H1 (cell line): ENCODE measurements around the gene IFNA1. TPM values are rescaled to one million over a fixed set of nuclear protein-coding genes. Genes with fewer than 3 reads are reported as not detected.

Experiments
- CTCF ChIA-PET: fragments of 300-600 bp; sonication (Branson Sonifier 250); formaldehyde crosslinking; loops from one replicate; lab custom pipeline; 2021; ENCODE audit not compliant: partially characterized antibody; lab: Charles Lee
- POLR2A ChIA-PET: fragments of 300-600 bp; sonication (Branson Sonifier 250); formaldehyde crosslinking; loops from one replicate; lab custom pipeline; 2021; ENCODE audit warnings: inconsistent platforms; ENCODE audit not compliant: partially characterized antibody; lab: Charles Lee
- DNase-seq, 2 experiments: peaks; one replicate each; pipeline versions ENCODE4 v3.0.0 to v3.0.0-alpha.2; 2010 to 2022; ENCODE audit warnings: low spot score in 2 of 2, low read depth in 1 of 2, mixed read lengths in 1 of 2
- FAIRE-seq: peaks from 2 replicates; lab custom pipeline; 2011; peaks lifted over from hg19 to GRCh38; lab: Jason Lieb, UNC
- H2AFZ ChIP-seq: 2 replicates; pipeline ENCODE4 v1.8.1; 2012; ENCODE audit warnings: low read length, inconsistent platforms
- H2AK5ac ChIP-seq: 2 replicates; pipeline ENCODE4 v1.6.1; 2013; ENCODE audit warnings: low read depth, low read length
- H2BK120ac ChIP-seq: replicated peaks from 2 replicates; pipeline ENCODE3; 2013; ENCODE audit warnings: low read depth, low read length, inconsistent platforms
- H2BK12ac ChIP-seq: 2 replicates; pipeline ENCODE4 v1.6.1; 2013; ENCODE audit warnings: low read depth, low read length
- H2BK15ac ChIP-seq: 2 replicates; pipeline ENCODE4 v1.6.1; 2013; ENCODE audit warnings: low read length
- H2BK20ac ChIP-seq: 2 replicates; pipeline ENCODE4 v1.6.1; 2013; ENCODE audit warnings: low read length
- H2BK5ac ChIP-seq: 2 replicates; pipeline ENCODE4 v1.6.1; 2013; ENCODE audit warnings: low read depth, low read length
- H3K14ac ChIP-seq: 2 replicates; pipeline ENCODE4 v1.6.1; 2013; ENCODE audit warnings: inconsistent platforms; ENCODE audit not compliant: insufficient read length
- H3K18ac ChIP-seq: 2 replicates; pipeline ENCODE4 v1.6.1; 2013; ENCODE audit warnings: low read length; ENCODE audit errors: extremely low read depth
- H3K23ac ChIP-seq: 2 replicates; pipeline ENCODE4 v1.6.1; 2013; ENCODE audit warnings: inconsistent platforms; ENCODE audit not compliant: insufficient read length
- H3K23me2 ChIP-seq: 2 replicates; pipeline ENCODE4 v1.6.1; 2013; ENCODE audit warnings: low read depth, low read length
- H3K27ac ChIP-seq: 2 replicates; pipeline ENCODE4 v1.6.1; 2011; ENCODE audit warnings: low read depth, low read length, inconsistent platforms
- H3K27me3 ChIP-seq, 4 experiments: replicated peaks in 1 of 4; 1 replicate in 1 of 4; 2 replicates in 3 of 4; pipeline versions ENCODE4 v1.6.1 to v1.8.1; 2011 to 2013; ENCODE audit warnings: low read length in 3 of 4, mild to moderate bottlenecking in 3 of 4, inconsistent platforms in 2 of 4, mixed read lengths in 2 of 4, moderate library complexity in 1 of 4; ENCODE audit not compliant: control insufficient read depth in 3 of 4, insufficient read depth in 3 of 4; ENCODE audit errors: extremely low read depth in 1 of 4
- H3K36me3 ChIP-seq, 4 experiments: 2 replicates each; pipeline versions ENCODE4 v1.6.1 to v1.8.1; 2011 to 2013; ENCODE audit warnings: mild to moderate bottlenecking in 4 of 4, low read length in 3 of 4, moderate library complexity in 2 of 4, control low read depth in 1 of 4, inconsistent platforms in 1 of 4; ENCODE audit not compliant: insufficient read depth in 4 of 4, control insufficient read depth in 2 of 4
- H3K4ac ChIP-seq: replicated peaks from 2 replicates; pipeline ENCODE3; 2013; ENCODE audit warnings: low read length, low read depth, mixed read lengths, inconsistent platforms; ENCODE audit not compliant: insufficient read length
- H3K4me1 ChIP-seq, 4 experiments: replicated peaks in 1 of 4; 1 replicate in 1 of 4; 2 replicates in 3 of 4; pipeline versions ENCODE4 v1.6.1 to v1.8.1; 2011 to 2013; ENCODE audit warnings: low read length in 3 of 4, inconsistent platforms in 2 of 4, mixed read lengths in 1 of 4; ENCODE audit not compliant: insufficient read depth in 4 of 4, control insufficient read depth in 3 of 4
- H3K4me2 ChIP-seq, 2 experiments: 2 replicates each; pipeline versions ENCODE4 v1.6.1 to v1.8.1; 2011 to 2013; ENCODE audit warnings: low read depth in 2 of 2, low read length in 2 of 2, control low read depth in 1 of 2, inconsistent platforms in 1 of 2, mild to moderate bottlenecking in 1 of 2; ENCODE audit not compliant: insufficient read depth in 1 of 2
- H3K4me3 ChIP-seq, 4 experiments: fragments of 200-600, 300-600 bp in 1 of 4; sonication (generic), shearing (Covaris generic), sonication (Bioruptor Twin) in 1 of 4; 2 replicates each; pipeline versions ENCODE4 v1.5.1 to v1.8.1; 2011 to 2016; ENCODE audit warnings: low read length in 4 of 4, low read depth in 3 of 4, control low read depth in 2 of 4, inconsistent platforms in 2 of 4, mild to moderate bottlenecking in 2 of 4, mixed read lengths in 1 of 4, moderate library complexity in 1 of 4; ENCODE audit not compliant: insufficient read depth in 2 of 4; ENCODE audit errors: extremely low read depth in 1 of 4
- H3K56ac ChIP-seq: replicated peaks from 2 replicates; pipeline ENCODE3; 2013; ENCODE audit warnings: low read depth, mild to moderate bottlenecking, mixed read lengths, low read length, inconsistent platforms; ENCODE audit not compliant: insufficient read length
- H3K79me1 ChIP-seq: 2 replicates; pipeline ENCODE4 v1.6.1; 2013; ENCODE audit warnings: low read depth, low read length, control low read depth
- H3K79me2 ChIP-seq, 2 experiments: 2 replicates each; pipeline versions ENCODE4 v1.6.1 to v1.8.1; 2012 to 2013; ENCODE audit warnings: low read length in 2 of 2, mild to moderate bottlenecking in 2 of 2, inconsistent platforms in 1 of 2; ENCODE audit not compliant: insufficient read depth in 2 of 2, control insufficient read depth in 1 of 2
- H3K9ac ChIP-seq, 4 experiments: replicated peaks in 1 of 4; 1 replicate in 1 of 4; 2 replicates in 3 of 4; pipeline versions ENCODE4 v1.6.1 to v1.8.1; 2011 to 2013; ENCODE audit warnings: low read depth in 3 of 4, low read length in 3 of 4, control low read depth in 2 of 4, mild to moderate bottlenecking in 2 of 4, moderate library complexity in 2 of 4, inconsistent platforms in 1 of 4; ENCODE audit errors: extremely low read depth in 1 of 4
- H3K9me3 ChIP-seq, 2 experiments: 2 replicates each; pipeline versions ENCODE4 v1.6.1 to v1.8.1; 2012 to 2013; ENCODE audit warnings: mild to moderate bottlenecking in 2 of 2, moderate library complexity in 2 of 2, control low read depth in 1 of 2, inconsistent platforms in 1 of 2, low read depth in 1 of 2, low read length in 1 of 2, mixed read lengths in 1 of 2; ENCODE audit not compliant: insufficient read depth in 2 of 2
- H4K20me1 ChIP-seq, 2 experiments: replicated peaks in 1 of 2; 2 replicates each; pipeline versions ENCODE3 to v1.8.1; 2011 to 2013; ENCODE audit warnings: inconsistent platforms in 2 of 2, low read length in 2 of 2, mild to moderate bottlenecking in 1 of 2; ENCODE audit not compliant: insufficient read depth in 2 of 2, control insufficient read depth in 1 of 2
- H4K5ac ChIP-seq: 2 replicates; pipeline ENCODE4 v1.6.1; 2013; ENCODE audit warnings: low read length, low read depth, mixed read lengths, inconsistent platforms; ENCODE audit not compliant: insufficient read length
- H4K8ac ChIP-seq: 2 replicates; pipeline ENCODE4 v1.8.0; 2013; ENCODE audit warnings: mild to moderate bottlenecking, moderate library complexity, low read length, inconsistent platforms; ENCODE audit not compliant: insufficient read depth; ENCODE audit errors: extremely low read depth
- H4K91ac ChIP-seq: replicated peaks from 2 replicates; pipeline ENCODE3; 2013; ENCODE audit warnings: low read length, mixed read lengths, inconsistent platforms; ENCODE audit not compliant: insufficient read length
- BCL11A ChIP-seq, 2 experiments: IDR thresholded peaks; one replicate each; pipeline ENCODE4 v1.6.1; 2011; ENCODE audit warnings: low read depth in 2 of 2, low read length in 2 of 2, mild to moderate bottlenecking in 2 of 2
- CBX5 ChIP-seq: fragments of 300-800, 300-1000 bp; sonication (generic); IDR thresholded peaks from 2 replicates; pipeline ENCODE4 v1.7.1; 2016; ENCODE audit warnings: antibody characterized with exemption, low read length, low read depth
- EZH2 ChIP-seq: fragments of 200-600 bp; sonication (generic); IDR thresholded peaks from 2 replicates; pipeline ENCODE4 v1.7.1; 2012; ENCODE audit warnings: low read depth, mild to moderate bottlenecking, moderate library complexity, low read length, inconsistent platforms; ENCODE audit not compliant: severe bottlenecking
- FOSL1 ChIP-seq: IDR thresholded peaks from 2 replicates; pipeline ENCODE4 v1.6.1; 2011; ENCODE audit warnings: mild to moderate bottlenecking, low read depth, low read length, moderate library complexity; ENCODE audit not compliant: insufficient read depth
- MAX ChIP-seq: IDR thresholded peaks from 2 replicates; pipeline ENCODE4 v1.6.1; 2012; ENCODE audit warnings: inconsistent platforms
- SP2 ChIP-seq: IDR thresholded peaks from 2 replicates; pipeline ENCODE4 v1.6.1; 2012; ENCODE audit warnings: mild to moderate bottlenecking, low read length, inconsistent platforms
- TAF1 ChIP-seq: IDR thresholded peaks from 2 replicates; pipeline ENCODE4 v1.6.1; 2011; ENCODE audit warnings: mild to moderate bottlenecking, low read depth, low read length
- TEAD4 ChIP-seq: IDR thresholded peaks from 2 replicates; pipeline ENCODE4 v1.6.1; 2012; ENCODE audit warnings: low read depth, low read length, inconsistent platforms, mixed read lengths
- polyA plus RNA-seq, 7 experiments: library from polyadenylated mRNA; depleted of rRNA in 3 of 7; stranded (reverse) in 5 of 7; unstranded in 2 of 7; fragments of >200 nt in 5 of 7; fragments of 200-250 nt in 2 of 7; gene quantifications; 1 replicate in 5 of 7; 2 replicates in 1 of 7; 4 replicates in 1 of 7; pipeline versions ENCODE4 v1.2.1 to v1.2.3, GENCODE V29; 2011 to 2013; ENCODE audit warnings: missing spikeins in 2 of 7, mixed read lengths in 2 of 7
- total RNA-seq: library from RNA; stranded (reverse); fragmentation: NEBNext Ultra II Directional; extraction: Animal tissue kit (Norgen Biotek cat#: 25700); gene quantifications from 2 replicates; pipeline ENCODE4 v1.2.1, GENCODE V29; 2021

Gene IFNA1
- total and polyA plus RNA-seq, 2 of the 8 experiments (the other 6 are each of a cell fraction or from before 2014, with no cell fraction given), result not detected

- Histone ChIP-seq H3K4me3 (no peak overlapping the region), H3K23me2 (no peaks in the 10 kb centered on the region), H3K27ac (no peak overlapping the region), H3K79me2 (no peaks in the 10 kb centered on the region), H3K79me1 (no peaks in the 10 kb centered on the region), H3K4me2 (no peak overlapping the region), H3K23ac (no peak overlapping the region), H3K56ac (no peak overlapping the region), H3K4ac (no peak overlapping the region), H3K14ac (no peak overlapping the region), H2BK12ac (no peak overlapping the region), H2BK20ac (no peak overlapping the region), H2AK5ac (no peak overlapping the region), H4K20me1 (no peaks in the 10 kb centered on the region), H3K4me1 (no peaks in the 10 kb centered on the region), H3K36me3 (no peaks in the 10 kb centered on the region), H4K91ac (no peak overlapping the region), H3K9me3 (no peaks in the 10 kb centered on the region), H4K8ac (no peak overlapping the region), H2BK15ac (no peak overlapping the region), H4K5ac (no peak overlapping the region), H3K18ac (no peak overlapping the region), H2BK5ac (no peak overlapping the region), H2BK120ac (no peak overlapping the region), H3K9ac (no peak overlapping the region), H2AFZ (0 out of 2 replicates have a peak overlapping the region, but pooled peaks have one; percentile 45), H3K27me3 (no peaks in the 10 kb centered on the region)
- POLR2A ChIA-PET, result interaction anchor here (0.6 kb wide), 1 partner anchor 15 kb away, joined by 3 read pairs; no protein-coding TSS in a partner anchor
- FAIRE-seq (no peak), DNase-seq (no peak)
- CTCF ChIA-PET, result interaction anchor here (0.8 to 2.0 kb wide), 3 partner anchors 14 to 87 kb away, joined by 3 to 7 read pairs (median 3); no protein-coding TSS in a partner anchor
- TF ChIP-seq FOSL1, result no peak
- TF ChIP-seq CBX5, result no peak
- TF ChIP-seq BCL11A (IDR thresholded peaks at IDR 0.05; ENCODE audit: low read depth in 2 of 2, low read length in 2 of 2), result no peak
- TF ChIP-seq TEAD4, result no peak
- no peak for TF ChIP-seq TAF1
- TF ChIP-seq MAX, result no peak
- TF ChIP-seq EZH2, result no peak
- TF ChIP-seq SP2, result no peak
Measured at GRCh38 chr9:21412107-21412506, 28.1 kb upstream of the IFNA1 start.
